Activated naive CD4-positive, alpha-beta T cell treated with anti-CD3 and anti-CD28 coated beads, Interleukin-2, amount 50 U/mL, for 16 hours (primary cell): ENCODE results near the gene SIMC1.
A peak's percentile ranks its signal among the peaks of the same experiment; 100 is the strongest.
"Not testable (repeated sequence)": the region's sequence is repeated elsewhere in the genome, so short reads cannot be mapped to it uniquely, and the experiment has no call there.

Experiments
- DNase-seq: peaks from one replicate; pipeline ENCODE4 v3.0.0-alpha.2; 2020

SIMC1 gene

DNA sequence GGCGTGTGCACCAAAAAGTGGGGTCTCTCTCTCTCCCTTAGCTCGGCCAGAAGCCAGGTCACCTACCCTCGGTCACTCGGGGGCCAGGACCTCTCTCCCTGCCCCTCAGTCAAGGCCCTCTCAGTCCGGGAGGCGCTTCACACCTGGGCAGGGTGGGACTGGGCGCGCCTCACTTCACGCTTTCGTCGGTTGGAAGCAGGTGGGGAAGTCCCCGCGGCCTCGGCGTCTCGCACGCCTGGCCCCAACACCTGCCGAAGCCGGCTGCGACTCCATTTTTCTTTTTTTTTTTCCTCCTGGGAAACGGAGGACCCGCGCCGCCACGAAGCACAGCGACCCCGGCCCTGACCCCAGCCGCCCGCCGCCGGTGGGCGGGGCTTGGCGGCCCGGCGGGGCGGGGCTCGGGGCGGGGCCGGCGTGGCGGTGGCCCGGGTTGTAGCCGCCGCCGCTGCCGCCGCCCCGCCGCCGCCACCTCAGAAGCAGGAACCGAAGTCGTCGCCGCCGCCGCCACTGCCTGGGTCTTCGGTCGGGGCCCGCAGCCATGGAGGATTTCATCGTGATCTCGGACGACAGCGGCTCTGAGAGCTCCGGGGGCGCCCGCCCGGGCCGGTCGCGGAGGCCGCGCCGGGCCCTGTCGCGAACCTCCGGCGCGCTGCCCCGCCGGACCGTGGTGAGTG lies at the start of gene SIMC1:
TSS of gene SIMC1 (plus strand) at position 454 of the 674 bp plus-strand sequence. CDS start at position 539, 85 bp downstream.
- DNase-seq, result peak; percentile 65

DNA sequence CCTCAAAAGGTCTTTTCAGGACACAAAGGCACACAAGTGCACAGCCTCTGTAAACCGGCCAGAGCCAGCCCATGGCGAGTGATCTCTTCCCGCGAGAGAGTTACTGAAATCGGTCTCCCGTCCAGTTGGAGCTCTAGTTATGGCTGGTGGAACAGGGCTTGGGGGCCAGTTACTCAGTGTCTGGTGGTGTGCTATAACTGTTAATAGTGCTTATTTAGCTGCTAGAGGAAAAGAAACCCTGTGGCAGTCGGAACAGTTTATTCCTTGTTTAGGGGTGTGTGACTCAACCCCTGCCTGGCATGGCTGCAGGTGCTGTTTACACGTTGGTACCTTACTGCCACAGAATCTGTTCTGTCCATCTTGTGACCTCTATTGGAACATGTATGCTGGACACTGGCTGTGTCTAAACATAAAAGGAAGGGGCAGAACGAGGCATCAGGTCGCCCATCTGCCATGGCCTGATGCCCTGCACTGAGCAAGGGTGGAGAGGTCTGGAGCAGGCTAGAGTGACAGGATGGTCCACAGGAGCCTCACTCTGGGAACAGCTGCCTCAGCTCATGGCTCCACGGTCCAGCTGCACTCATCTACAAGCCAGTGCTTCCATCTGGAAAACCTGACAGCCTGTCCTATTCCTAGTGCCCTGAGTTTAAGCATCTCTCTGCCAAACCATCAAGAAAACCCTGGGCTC lies 49.6 kb upstream of the SIMC1 start:
- no peak for DNase-seq

DNA sequence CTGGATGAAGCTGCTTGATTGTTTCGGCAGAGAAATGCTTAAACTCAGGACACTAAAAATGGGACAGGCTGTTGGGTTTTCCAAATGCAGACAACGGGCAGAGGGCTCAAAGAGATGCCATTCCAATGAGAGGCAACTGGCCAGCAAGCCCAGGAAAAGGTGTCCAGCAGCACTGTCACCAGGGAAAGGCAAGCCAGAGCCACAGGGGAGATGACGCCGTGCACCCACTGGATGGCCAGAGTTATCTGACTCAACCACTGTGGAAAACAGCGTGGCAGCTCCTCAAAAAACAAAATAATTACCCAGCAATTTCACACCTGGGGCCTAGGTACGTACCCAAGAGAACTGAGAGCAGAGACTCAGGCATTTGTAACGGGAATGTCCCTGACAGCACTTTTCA lies 48.4 kb upstream of the SIMC1 start:
- no peak for DNase-seq

- DNase-seq, result no peak
These were observed 47.1 kb upstream of the SIMC1 start for GRCh38 chr5:176190886-176191755.

DNA sequence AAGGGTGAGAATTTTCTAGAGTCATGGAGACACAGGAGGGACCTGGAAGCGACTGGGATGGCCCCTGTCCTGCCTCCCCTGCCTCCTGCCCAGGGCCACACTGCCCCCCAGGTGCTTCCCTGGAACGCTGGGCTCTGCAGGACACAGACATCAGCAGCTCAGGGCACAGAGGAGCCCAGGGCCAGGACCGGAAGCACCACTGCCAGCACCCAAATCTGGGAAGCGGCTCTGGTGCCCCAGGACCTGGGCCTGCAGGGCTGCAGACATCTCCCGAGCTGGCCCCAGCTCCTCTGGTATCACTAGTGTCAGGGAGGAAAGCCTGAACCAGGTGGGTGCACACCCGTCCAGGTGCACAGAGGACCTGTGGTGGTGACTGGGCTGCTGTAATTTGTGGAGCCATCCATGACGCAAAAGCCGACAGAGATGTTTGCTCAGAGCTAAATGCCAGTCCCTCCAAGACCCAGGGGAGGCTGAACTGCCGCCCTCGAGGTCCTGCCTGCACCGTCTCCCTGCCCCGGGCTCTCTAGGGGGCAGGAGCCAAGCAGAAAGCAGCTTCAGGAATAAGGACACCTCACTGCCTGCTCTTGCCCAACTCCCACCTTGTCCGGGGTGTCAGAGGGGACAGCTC lies 46.0 kb upstream of the SIMC1 start:
- no peak for DNase-seq

GRCh38 chr5:176192722-176193117 lies 45.5 kb upstream of the SIMC1 start:
- not testable (repeated sequence) for DNase-seq

- not testable (repeated sequence) for DNase-seq
These were observed 44.6 kb upstream of the SIMC1 start for GRCh38 chr5:176193636-176194035.

DNA sequence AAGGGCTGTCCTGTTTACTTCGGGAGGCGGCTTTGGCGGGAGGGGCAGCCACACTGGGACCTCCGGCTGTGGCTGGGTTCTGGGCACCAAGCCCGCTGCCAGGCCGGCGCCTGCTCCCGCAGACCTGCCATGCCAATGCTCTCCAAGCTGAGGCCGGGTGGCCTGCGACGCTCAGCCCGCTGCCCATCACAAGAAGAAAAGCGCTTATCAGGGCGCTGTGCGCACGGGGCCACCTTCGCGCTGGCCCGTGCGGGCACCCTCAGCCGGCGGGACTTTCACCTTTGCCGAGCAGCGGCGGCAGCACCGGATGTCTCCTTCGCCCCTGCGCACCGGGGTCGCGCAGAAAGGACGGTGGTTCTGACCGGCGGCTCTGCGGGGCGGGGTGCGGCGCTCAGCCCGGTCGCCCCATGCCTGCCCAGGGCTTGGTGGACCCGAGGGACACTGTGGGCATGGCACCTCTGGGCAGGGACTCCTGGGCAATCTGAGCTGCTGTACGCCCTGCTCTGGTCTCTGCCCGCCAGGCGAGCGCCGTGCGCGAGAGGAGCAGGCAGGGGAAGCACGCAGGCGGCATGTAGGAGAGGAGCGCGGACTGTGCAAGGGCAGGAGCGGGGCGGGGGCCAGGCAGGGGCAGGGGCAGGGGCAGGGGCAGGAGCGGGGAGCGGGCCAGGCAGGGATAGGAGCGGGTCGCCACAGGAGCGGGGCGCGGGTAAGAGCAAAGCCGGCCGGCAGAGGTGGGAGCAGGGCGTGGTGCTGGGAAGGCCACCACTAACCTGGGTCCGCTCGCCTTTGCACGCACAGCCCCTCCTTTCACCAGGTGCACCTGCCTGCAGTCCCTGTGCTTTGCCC lies 43.8 kb upstream of the SIMC1 start:
- not testable (repeated sequence) for DNase-seq

- DNase-seq, result not testable (repeated sequence)
These were observed 43.2 kb upstream of the SIMC1 start for GRCh38 chr5:176195084-176195413.

DNA sequence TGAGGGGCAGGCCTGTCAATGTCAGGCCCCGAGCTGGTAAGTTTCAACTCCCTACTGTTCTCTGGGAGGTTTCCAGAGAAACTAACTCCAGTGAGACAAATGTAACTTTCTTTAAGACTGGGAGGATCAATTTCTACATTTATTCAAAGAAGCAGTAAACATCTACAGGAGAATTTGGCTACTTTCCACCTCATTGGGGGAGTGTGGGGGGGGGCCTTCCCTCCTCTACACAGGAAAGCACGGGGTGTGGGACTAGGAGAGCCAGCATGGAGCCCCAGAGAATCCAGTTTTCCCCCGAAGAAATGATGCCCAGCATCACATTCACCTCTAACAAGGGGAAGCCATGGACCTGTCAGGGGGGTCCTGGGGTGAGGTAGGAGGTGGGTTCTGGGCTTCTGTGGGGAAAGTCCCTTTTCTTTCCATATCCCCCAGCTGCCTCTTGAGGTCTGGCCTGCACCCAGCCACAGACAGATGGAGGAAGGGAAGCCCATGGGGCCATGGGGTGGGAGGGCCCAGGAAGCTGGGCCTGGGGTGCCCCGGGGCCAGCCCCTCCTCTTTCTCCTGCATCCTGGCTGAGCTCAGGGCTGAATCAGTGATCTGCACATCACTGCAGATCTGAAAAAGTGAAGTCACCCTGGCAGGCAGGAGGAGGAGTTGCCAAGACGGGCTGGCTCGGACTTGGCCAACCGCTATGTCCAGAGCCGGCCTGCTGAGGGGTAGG lies 42.6 kb upstream of the SIMC1 start:
- not testable (repeated sequence) for DNase-seq

DNA sequence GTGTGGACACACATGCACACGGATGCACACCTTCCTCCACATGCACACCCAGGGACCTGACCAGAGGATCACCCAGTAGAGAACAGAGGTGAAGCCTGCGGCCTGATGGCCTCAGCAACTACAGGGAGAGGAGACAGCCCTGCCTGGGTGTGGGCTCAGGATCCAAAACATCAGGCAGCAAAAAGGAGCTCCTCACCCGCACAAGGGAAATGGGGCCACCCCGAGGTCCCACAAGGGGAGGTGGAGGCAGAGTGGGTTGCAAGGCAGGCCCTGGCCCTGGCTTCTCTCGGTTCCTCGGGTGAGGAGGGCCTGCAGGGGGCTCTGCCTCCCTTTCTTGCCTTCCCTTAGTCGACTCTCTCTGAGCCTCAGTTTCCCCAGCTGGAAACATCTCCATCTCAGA lies 41.4 kb upstream of the SIMC1 start:
- not testable (repeated sequence) for DNase-seq

DNA sequence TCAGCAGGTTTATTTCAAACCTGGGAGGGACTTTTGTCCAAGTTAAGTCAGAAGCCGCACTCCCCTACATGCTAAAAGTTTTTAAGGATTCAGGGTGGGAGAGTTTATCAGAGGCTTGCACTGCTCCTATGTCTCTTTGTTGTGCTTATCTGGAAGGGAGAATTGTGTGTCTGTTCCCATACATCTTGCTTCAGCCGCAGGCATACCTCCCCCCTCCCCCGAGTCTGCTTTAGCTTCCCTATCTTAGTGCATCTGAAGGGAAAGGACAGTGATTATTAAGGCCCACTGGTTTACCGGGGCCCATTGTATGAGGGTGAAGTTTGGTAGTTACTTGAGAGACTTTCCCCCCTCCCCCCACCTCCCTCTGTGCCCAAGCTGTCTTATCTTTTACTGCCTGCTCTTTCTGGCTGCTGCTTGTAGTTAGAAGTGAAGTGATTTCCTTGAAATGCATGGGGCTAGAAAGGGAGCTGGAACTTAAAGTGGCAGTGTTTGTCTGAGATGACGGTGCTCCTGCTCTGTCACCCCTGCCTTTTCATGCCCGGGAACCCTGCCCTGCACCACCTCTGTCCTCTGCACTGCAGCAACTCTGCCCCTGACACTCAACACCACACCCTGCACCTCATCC lies 40.9 kb upstream of the SIMC1 start:
- not testable (repeated sequence) for DNase-seq

GRCh38 chr5:176198299-176198698 lies 39.9 kb upstream of the SIMC1 start:
- not testable (repeated sequence) for DNase-seq

DNA sequence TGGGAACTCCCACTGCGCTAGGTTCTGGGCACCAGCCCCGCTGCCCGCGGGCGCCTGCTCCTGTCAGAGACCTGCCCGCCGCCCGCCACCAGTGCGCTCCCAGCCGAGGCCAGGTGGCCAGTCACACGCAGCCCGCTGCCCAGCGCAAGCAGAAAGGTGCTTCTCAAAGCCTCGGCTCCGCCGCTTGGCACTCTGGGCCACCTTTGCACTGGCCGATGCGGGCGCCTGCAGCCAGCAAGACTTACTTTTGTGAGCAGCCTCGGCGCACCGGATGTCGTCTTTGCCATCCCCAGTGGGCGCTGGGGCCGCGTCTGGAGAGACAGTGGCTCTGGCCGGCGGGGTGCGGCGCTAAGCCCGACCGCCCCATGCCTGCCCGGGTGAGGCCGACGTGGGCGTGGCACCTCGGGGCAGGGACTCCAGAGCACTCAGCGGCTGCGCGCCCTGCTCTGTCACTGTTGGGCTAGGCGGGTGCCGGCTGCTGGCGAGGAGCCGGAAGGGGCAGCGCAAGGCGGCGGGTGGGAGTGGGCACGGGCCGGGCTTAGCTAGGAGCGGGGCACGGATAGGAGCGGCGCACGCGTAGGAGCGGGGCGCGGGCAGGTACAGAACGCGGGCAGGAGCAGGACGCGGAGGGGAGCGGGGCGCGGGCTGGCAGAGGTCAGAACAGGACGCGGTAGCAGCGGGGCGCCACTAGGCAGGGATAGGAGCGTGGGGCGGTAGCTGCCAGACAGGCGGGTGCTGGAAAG lies 39.1 kb upstream of the SIMC1 start:
- DNase-seq, result not testable (repeated sequence)

- not testable (repeated sequence) for DNase-seq
These were observed 38.3 kb upstream of the SIMC1 start for GRCh38 chr5:176199803-176200399.

DNA sequence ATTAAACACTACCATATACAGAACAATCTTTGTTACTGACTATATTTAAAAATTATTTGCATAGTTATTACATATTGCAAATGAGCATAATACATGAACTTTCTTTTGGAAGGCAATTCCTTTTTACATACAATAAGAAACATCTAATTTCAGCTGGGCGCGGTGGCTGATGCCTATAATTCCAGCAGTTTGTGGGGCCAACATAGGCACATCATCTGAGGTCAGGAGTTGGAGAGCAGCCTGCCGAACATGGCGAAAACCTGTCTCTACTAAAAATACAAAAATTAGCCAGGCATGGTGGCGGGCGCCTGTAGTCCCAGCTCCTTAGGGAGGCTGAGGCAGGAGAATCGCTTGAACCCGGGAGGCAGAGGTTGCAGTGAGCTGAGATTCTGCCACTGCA lies 36.4 kb upstream of the SIMC1 start:
- DNase-seq, result no peak

GRCh38 chr5:176203086-176203485 lies 35.1 kb upstream of the SIMC1 start:
- DNase-seq, result no peak

DNA sequence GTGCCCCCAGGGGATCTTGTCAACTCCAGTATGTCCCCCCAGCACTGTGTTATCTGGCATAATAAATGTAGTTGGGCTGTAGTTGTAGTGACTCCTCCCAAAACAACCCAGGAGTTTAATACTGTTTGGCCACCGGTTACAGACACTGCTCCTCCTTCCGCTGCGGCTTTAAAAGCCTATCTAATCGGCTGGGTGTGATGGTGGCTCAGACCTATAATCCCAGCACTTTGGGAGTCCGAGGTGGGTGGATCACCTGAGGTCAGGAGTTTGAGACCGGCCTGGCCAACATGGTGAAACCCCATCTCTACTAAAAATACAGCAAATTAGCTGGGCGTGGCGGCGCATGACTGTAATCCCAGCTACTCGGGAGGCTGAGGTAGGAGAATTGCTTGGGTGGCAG lies 34.7 kb upstream of the SIMC1 start:
- DNase-seq, result not testable (repeated sequence)

GRCh38 chr5:176214466-176215021 lies 23.7 kb upstream of the SIMC1 start:
- DNase-seq, result not testable (repeated sequence)
